Measurements from ENCODE around the gene DDR2. TPM values are rescaled to one million over a fixed set of nuclear protein-coding genes. Genes with fewer than 3 reads are reported as not detected.

Gene DDR2
- total and polyA plus RNA-seq, 2 of the 4 experiments (the other 2 are of a cell fraction) = 66.1 to 245 TPM

DNA sequence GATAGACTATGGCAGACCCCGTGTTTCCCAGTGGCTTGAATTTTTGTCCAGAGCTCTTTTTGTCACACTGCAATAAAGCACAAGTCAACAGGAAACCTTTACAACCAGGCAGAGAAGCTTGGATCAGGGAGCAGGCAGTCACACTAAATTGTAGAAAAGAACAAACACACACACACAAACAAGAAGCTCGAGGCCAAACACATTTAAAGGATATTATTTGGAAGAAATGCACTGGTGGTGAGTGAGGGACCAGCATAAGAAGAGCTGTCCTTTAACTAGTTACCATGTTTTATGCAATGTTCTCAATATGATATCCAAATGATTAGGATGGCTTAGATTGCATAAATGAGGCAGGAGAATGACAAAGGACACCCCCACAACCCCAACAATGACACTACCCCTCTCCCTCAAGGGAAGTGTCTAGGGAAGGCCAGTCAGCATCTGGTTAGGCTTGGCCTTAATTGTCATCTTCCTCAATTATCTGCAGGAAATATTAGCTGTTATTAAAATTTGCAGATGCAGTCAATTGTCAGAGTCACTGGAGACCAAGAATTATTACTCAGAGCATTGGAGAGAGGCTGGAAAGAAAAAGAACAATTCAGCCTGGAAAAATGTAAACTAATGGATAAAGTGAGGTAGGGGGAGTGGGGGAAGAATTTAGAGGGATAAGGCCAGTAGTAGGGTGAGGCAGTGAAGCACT lies 35.3 kb downstream of the DDR2 start:
- H3K18ac ChIP-seq (ENCODE audit: low read depth, low read length) = no peak overlapping the region
- H2BK120ac ChIP-seq (ENCODE audit: low read depth, low read length) = no peak overlapping the region
- no peak overlapping the region for H4K5ac ChIP-seq (ENCODE audit: low read depth, low read length)
- BruUV-seq (replicated peaks) = no TSS peak
- H3K36me3 ChIP-seq (ENCODE audit: control insufficient read depth, insufficient read depth, low read length) = peaks cover 8% of the 10 kb centered on the region
- no peak overlapping the region for H2AFZ ChIP-seq (replicated peaks; ENCODE audit: low read length, poor library complexity)
- no peak overlapping the region for H3K27ac ChIP-seq (ENCODE audit: insufficient read depth, low read length)
- no peaks in the 10 kb centered on the region for H3K9me3 ChIP-seq (ENCODE audit: control insufficient read depth, insufficient read depth, low read length)
- H3K9me1 ChIP-seq (ENCODE audit: insufficient read depth, low read length) = peaks cover 28% of the 10 kb centered on the region
- ATAC-seq (ENCODE audit: low read depth) (no peak), DNase-seq (no peak)
- ChIA-PET POLR2A (ENCODE audit: unreplicated experiment) (no interaction called here), CTCF (no interaction called here)
- no peak overlapping the region for H3K56ac ChIP-seq (ENCODE audit: extremely low read depth, insufficient read depth, low read length)
- peak overlapping the region; percentile 17; the same call in 1 of the 2 replicates for H3K23ac ChIP-seq (ENCODE audit: low read depth, low read length)
- 0 out of 2 replicates have a peak overlapping the region, but pooled peaks have one; percentile 55 for H2AK5ac ChIP-seq (ENCODE audit: low read depth, low read length)
- H2BK15ac ChIP-seq (ENCODE audit: low read depth, low read length) = no peak overlapping the region
- no peak overlapping the region for H3K9ac ChIP-seq (ENCODE audit: low read depth, low read length)
- in situ Hi-C loops (cut with MboI; ENCODE audit: low sequenced_read_pairs) = no loop called here
- H2BK20ac ChIP-seq (ENCODE audit: low read depth, low read length) = no peak overlapping the region
- peaks cover 22% of the 10 kb centered on the region for H3K4me1 ChIP-seq (ENCODE audit: control insufficient read depth, insufficient read depth, low read length)
- no peak overlapping the region for H3K4ac ChIP-seq (ENCODE audit: low read depth, low read length)
- dilution Hi-C loops (cut with HindIII; ENCODE audit: low sequenced_read_pairs, unreplicated experiment) = no loop called here
- H3K79me1 ChIP-seq (ENCODE audit: low read depth in 1 of 2, low read length in 2 of 2) = peaks cover 57 to 72% of the 10 kb centered on the region in 2 experiments
- H3K4me3 ChIP-seq (ENCODE audit: insufficient read depth, low read depth, low read length) = no peak overlapping the region
- intact Hi-C loops (cut with micrococcal nuclease) = no loop called here
- no peak overlapping the region for H3K14ac ChIP-seq (replicated peaks; ENCODE audit: low read depth, low read length)
- H4K91ac ChIP-seq (ENCODE audit: insufficient read depth, low read depth, low read length) = no peak overlapping the region
- H4K20me1 ChIP-seq (ENCODE audit: insufficient read depth, low read length) = peaks cover 57% of the 10 kb centered on the region
- H4K8ac ChIP-seq (ENCODE audit: low read depth in 2 of 2, low read length in 2 of 2) = no peak overlapping the region
- TF ChIP-seq, protein P1, sequence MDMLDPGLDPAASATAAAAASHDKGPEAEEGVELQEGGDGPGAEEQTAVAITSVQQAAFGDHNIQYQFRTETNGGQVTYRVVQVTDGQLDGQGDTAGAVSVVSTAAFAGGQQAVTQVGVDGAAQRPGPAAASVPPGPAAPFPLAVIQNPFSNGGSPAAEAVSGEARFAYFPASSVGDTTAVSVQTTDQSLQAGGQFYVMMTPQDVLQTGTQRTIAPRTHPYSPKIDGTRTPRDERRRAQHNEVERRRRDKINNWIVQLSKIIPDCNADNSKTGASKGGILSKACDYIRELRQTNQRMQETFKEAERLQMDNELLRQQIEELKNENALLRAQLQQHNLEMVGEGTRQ (IDR thresholded peaks at IDR 0.05; ENCODE audit: low read depth, low read length) = no peak
- TF ChIP-seq MAZ (IDR thresholded peaks at IDR 0.05; ENCODE audit: borderline replicate concordance, low read depth, low read length) = no peak
- no peak for TF ChIP-seq SMC3 (IDR thresholded peaks at IDR 0.05; ENCODE audit: low read depth, low read length)
- no peak for TF ChIP-seq FOS (IDR thresholded peaks at IDR 0.05; ENCODE audit: low read depth, low read length)
- TF ChIP-seq MXI1 (IDR thresholded peaks at IDR 0.05; ENCODE audit: borderline replicate concordance, low read depth, low read length) = no peak
- no peak for TF ChIP-seq CEBPB (IDR thresholded peaks at IDR 0.05; ENCODE audit: low read depth, low read length)
- TF ChIP-seq BHLHE40 (IDR thresholded peaks at IDR 0.05; ENCODE audit: low read depth, low read length) = no peak
- TF ChIP-seq MAFK (IDR thresholded peaks at IDR 0.05; ENCODE audit: low read depth, low read length) = no peak
- TF ChIP-seq, protein P2, sequence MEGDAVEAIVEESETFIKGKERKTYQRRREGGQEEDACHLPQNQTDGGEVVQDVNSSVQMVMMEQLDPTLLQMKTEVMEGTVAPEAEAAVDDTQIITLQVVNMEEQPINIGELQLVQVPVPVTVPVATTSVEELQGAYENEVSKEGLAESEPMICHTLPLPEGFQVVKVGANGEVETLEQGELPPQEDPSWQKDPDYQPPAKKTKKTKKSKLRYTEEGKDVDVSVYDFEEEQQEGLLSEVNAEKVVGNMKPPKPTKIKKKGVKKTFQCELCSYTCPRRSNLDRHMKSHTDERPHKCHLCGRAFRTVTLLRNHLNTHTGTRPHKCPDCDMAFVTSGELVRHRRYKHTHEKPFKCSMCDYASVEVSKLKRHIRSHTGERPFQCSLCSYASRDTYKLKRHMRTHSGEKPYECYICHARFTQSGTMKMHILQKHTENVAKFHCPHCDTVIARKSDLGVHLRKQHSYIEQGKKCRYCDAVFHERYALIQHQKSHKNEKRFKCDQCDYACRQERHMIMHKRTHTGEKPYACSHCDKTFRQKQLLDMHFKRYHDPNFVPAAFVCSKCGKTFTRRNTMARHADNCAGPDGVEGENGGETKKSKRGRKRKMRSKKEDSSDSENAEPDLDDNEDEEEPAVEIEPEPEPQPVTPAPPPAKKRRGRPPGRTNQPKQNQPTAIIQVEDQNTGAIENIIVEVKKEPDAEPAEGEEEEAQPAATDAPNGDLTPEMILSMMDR (conservative IDR thresholded peaks at IDR 0.05; ENCODE audit: low read depth, low read length) = no peak
- no peak for TF ChIP-seq CHD1 (IDR thresholded peaks at IDR 0.05; ENCODE audit: low read depth, low read length)
- TF ChIP-seq, protein P3, sequence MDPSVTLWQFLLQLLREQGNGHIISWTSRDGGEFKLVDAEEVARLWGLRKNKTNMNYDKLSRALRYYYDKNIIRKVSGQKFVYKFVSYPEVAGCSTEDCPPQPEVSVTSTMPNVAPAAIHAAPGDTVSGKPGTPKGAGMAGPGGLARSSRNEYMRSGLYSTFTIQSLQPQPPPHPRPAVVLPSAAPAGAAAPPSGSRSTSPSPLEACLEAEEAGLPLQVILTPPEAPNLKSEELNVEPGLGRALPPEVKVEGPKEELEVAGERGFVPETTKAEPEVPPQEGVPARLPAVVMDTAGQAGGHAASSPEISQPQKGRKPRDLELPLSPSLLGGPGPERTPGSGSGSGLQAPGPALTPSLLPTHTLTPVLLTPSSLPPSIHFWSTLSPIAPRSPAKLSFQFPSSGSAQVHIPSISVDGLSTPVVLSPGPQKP (IDR thresholded peaks at IDR 0.05; ENCODE audit: borderline replicate concordance, low read depth, low read length) = no peak
- no peak for TF ChIP-seq RFX5 (IDR thresholded peaks at IDR 0.05; ENCODE audit: low read depth, low read length)
- TF ChIP-seq POLR2A (IDR thresholded peaks at IDR 0.05; ENCODE audit: low read depth, low read length) = no peak
- no peak overlapping the region for H3K4me2 ChIP-seq (ENCODE audit: low read depth, low read length)
- WGBS, 2 experiments (ENCODE audit: extremely low coverage in 2 of 2, insufficient read length in 1 of 2) = no CpG with 5 or more reads among the region's 2 CpGs
- H2AK9ac ChIP-seq (replicated peaks; ENCODE audit: low read depth, low read length, poor library complexity) = no peak overlapping the region
- H3K27me3 ChIP-seq (ENCODE audit: control insufficient read depth, insufficient read depth, low read length) = no peaks in the 10 kb centered on the region
- H2BK5ac ChIP-seq (ENCODE audit: low read depth, low read length, poor library complexity, severe bottlenecking) = peak overlapping the region; percentile 3

Measured in IMR-90 (cell line).